Raji (cell line): ENCODE data around the gene GBE1.

Experiments
- POLR2A ChIP-seq: IDR thresholded peaks from 2 replicates; pipeline ENCODE4 v1.6.1; 2011; ENCODE audit warnings: low read depth, low read length, control low read depth; ENCODE audit not compliant: insufficient read depth

The GBE1 gene

GRCh38 chr3:81689617-81690016 lies 71.8 kb downstream of the GBE1 start:
- no peak for TF ChIP-seq POLR2A

GRCh38 chr3:81684751-81685395 lies 76.6 kb downstream of the GBE1 start:
- no peak for TF ChIP-seq POLR2A

- no peak for TF ChIP-seq POLR2A
Measured at GRCh38 chr3:81676706-81677456, 84.6 kb downstream of the GBE1 start.

GRCh38 chr3:81674690-81675089 lies 86.8 kb downstream of the GBE1 start:
- no peak for TF ChIP-seq POLR2A

- no peak for TF ChIP-seq POLR2A
Measured at GRCh38 chr3:81668283-81668682, 93.2 kb downstream of the GBE1 start.

GRCh38 chr3:81666502-81667121 lies 94.8 kb downstream of the GBE1 start:
- no peak for TF ChIP-seq POLR2A

GRCh38 chr3:81663114-81663513 lies 98.3 kb downstream of the GBE1 start:
- no peak for TF ChIP-seq POLR2A

- TF ChIP-seq POLR2A: no peak
Measured at GRCh38 chr3:81660036-81660435, 101.4 kb downstream of the GBE1 start.

- TF ChIP-seq POLR2A: no peak
Measured at GRCh38 chr3:81658322-81658997, 103.0 kb downstream of the GBE1 start.

GRCh38 chr3:81651139-81651538 lies 110.3 kb downstream of the GBE1 start:
- no peak for TF ChIP-seq POLR2A

- TF ChIP-seq POLR2A: no peak
Measured at GRCh38 chr3:81650187-81650586, 111.3 kb downstream of the GBE1 start.

GRCh38 chr3:81645248-81645647 lies 116.2 kb downstream of the GBE1 start:
- no peak for TF ChIP-seq POLR2A

- TF ChIP-seq POLR2A: no peak
Measured at GRCh38 chr3:81643721-81644120, 117.7 kb downstream of the GBE1 start.

- TF ChIP-seq POLR2A: no peak
Measured at GRCh38 chr3:81638480-81638879, 123.0 kb downstream of the GBE1 start.

- no peak for TF ChIP-seq POLR2A
Measured at GRCh38 chr3:81632659-81633058, 128.8 kb downstream of the GBE1 start.

GRCh38 chr3:81624756-81625155 lies 136.7 kb downstream of the GBE1 start:
- TF ChIP-seq POLR2A: no peak

GRCh38 chr3:81622395-81622794 lies 139.1 kb downstream of the GBE1 start:
- no peak for TF ChIP-seq POLR2A
